Measurements from ENCODE around the gene DNAJB6.

The DNAJB6 gene

DNA sequence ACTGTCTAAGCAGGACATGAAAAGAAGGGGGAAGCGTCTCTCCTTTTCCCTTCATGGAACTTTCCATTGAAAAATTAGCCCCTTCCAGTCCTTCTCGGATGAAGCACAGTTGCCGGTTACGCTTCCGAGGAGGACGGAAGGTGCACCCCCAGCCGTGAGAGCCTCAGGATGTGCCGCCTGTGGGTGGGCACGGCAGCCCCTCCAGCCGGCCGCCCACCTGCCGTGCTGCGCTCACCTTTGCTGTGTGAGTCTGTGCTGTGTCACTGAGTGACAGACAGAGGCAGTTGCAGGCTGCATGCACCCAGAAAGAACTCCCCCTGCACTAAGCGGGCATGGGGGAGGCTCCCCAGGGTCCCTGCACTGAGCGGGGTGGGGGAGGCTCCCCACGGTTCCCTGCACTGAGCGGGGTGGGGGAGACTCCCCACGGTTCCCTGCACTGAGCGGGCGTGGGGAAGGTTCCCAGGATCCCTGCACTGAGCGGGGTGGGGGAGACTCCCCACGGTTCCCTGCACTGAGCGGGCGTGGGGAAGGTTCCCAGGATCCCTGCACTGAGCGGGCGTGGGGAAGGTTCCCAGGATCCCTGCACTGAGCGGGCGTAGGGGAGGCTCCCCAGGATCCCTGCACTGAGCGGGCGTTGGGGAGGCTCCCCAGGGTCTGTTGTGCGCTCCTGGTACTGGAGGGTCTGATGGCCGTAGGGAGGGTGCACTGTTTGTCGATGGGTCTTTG is 74.2 kb downstream of the DNAJB6 start:
- no peak for DNase-seq

DNA sequence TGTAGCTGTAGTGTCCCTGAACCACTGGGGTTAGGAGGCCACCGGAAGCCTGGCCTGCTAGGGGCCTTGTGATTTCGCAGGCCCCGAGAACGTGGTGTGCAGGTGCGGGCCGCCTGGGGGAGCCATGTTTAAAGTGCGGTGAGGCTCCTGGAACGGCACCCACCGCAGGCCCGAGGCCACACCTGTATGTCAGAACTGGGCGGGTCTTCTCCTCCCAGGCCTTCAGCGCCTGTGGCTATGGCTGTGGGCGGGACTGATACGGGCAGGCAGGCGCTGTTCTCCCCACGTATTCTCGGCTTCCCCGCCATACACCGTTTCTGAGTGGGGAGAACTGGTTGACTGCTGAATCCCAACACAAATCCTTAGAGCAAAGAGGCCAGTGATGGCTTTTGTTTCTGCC is 74.8 kb downstream of the DNAJB6 start:
- no peak for DNase-seq

DNA sequence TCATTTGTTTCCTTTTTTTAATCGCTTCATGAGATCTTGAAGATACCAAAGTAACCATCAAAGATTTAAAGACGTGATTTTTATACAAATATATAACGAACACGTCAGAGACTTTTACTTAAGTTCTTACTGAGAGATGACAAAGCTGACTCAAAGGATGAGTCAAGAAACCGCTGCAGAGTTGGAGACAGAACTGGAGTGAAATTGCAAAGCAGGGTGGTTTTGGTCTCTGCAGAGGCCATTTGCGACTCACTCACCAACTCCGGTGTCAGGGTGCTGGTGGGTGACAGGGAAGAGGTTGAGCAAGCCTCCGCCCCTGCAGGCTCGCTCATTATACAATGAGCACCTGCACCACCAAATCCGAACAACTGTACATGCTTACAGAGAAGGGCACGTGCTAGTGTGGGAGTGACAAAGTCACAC is 75.2 kb downstream of the DNAJB6 start:
- DNase-seq, result no peak

DNA sequence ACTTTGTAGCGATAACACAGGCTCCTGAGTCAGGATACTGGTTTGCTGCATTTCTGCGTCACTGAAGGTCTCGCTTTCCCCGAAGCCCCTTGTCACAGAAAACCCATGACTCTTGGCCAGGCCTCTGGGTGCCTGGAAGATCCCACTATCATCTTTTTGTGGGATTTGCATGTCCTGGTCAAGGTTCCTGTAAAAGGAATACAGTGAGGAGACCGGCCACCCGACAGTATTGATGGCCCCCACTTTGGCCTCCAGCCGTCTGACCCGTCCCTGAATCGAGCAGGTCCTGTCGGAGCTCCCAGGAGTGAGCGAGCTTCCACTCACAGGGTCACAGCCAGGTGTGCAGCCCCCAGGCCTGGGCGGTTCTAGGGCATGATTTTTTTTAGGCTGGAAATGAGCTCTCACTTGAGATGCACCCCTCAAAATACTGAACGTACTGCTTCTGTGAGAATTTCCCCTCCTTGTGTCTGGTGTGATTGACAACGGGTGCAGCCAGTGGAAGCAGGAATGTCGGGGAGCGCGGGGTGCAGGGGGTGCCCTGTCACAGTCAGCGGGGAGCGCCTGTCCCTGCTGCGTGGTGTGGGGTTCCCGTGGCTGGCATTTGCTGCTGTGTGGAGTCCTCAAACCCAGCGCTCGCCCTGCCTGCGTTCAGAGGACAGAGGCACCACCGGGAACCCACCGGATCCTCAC is 75.8 kb downstream of the DNAJB6 start:
- no peak for DNase-seq

DNA sequence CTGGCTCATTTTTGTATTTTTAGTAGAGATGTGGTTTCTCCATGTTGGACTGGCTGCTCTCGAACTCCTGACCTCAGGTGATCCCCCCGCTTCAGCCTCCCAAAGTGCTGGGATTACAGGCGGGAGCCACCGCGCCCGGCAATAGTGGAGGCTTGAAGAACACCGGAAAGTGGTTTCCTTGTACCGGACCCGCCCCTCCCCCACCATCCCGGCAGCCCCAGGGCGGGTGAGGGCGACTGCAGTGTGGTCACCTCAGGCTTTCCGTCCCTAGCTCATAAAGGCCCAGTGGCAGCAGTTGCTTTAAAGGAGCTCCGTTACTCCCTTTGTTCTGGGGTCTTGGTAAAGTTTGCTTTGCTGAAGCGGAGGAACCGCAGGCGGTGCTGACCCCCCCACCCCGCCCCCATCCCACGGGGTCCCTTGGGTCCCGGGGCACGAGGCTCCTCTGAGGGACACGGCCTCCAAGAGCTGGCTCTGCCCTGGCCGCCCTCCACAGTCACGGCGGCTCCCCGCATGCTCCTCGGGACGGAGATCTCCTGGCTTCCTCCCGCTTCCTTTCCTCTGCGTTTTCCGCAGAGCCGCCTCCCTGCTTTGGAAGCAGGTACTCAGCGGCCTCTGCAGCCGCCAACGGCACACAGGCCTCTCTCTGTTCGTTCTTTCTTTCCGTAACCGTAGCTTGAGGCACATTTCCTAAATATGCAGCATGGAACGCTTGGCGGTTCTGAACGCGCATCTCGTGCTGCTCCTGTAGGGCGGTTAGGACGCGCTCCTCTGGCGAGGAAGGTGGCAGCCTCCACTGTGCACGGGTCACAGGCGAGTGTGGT is 77.3 kb downstream of the DNAJB6 start:
- DNase-seq, result no peak

DNA sequence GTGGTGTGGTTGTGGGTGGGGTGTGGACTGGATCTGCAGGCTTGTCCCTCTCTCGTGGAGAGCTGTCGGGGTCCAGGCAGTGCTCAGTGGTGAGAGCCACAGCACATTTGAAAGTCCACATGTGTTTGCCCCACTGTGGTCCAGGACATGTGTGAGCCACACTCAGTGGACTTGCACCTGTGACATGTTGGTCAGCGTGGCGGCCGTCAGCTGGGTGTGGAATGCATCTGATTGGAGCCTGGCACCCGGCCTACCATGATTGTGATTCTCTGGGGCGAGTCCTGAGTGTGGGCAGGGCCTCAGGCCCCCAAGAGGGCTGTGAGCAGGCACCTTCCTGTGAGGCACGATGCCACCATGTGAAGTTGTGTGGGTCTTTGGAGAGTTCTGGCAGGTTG is 77.9 kb downstream of the DNAJB6 start:
- no peak for DNase-seq

DNA sequence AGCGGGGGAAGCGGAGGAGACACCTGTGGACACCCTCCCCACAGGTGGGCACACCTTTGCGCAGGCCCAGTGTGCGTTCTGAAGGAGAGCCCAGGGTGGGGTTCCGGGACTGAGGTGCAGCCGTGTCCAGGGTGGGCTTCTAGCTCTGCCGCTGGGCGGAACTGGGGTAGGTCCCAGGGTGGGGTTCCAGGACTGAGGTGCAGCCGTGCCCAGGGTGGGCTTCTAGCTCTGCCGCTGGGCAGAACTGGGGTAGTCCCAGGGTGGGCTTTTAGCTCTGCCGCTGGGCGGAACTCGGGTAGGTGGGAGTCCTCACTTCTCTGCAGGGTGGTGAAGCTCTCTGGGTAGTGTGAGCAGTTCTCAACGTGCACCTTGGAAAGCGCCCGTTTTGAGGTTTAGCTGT is 78.7 kb downstream of the DNAJB6 start:
- no peak for DNase-seq

DNA sequence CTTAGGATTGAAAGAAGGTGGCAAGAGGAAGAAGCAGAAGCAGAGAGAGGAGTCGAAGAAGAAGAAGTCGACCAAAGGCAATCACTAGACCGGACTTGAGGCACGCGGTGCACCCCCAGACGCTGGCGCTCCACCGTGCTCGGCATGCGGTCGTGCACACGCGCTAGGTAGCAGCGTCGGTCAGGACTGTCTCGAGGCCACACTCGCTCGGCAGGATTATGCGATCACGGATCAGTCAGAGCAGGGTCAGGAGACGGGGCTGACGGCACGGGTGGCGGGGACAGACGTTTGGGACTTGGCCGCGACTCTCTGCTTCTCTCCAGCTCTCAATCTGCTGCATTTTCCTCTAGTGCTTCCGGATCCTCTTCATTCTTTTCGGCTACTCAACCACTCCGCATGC is 79.2 kb downstream of the DNAJB6 start:
- no peak for DNase-seq

DNA sequence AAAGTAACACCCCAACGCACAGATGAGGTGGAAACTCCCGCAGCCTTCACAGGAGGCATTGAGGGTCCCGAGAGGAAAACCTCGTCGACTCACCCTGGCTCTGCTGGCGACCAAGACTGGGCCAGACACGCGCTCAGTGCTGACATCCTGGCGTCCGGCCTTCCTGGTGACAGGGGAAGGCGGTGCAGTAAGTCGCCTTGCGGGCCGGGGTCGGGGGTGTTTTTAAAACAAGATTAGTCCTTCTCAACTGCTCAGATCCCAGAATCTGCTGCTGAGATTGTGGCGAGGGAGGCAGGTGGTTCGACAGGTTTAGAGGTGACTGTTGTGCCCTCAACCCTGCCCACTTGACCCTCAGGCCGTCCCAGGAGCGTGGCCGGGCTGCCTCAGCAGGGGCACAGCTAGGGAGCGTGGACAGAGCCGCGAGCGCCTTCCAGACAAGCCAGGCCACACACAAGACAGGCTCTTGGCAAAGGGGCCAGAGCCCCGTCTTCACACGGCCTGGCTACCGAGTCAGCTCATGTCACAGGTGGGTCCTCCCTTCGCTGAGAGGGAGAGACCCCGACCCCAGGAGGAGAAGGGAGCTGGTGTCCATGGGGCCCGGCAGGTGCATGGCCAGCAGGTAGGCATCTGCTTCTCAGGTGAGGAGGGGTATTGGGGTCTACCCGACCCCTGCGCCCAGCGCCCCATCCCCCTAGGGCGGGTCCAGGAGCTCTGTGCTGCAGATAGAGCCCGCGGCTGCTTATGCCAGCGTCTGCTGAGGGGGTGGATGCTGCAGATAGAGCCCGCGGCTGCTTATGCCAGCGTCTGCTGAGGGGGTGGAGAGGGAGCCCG is 81.6 kb downstream of the DNAJB6 start:
- no peak for DNase-seq

DNA sequence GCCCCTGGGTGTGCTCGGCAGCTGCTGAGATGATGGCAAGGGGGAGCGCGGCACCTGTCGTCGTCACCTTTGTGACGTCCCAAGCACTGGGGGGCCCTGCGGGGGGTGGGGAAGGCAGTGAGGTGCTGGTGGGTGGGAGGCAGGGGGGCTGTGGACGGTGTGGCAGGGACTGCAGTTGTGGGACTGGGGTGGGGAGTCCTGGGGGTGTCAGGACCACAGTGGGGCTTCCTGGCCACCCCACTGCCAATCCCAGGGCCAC is 82.2 kb downstream of the DNAJB6 start:
- DNase-seq, result no peak

DNA sequence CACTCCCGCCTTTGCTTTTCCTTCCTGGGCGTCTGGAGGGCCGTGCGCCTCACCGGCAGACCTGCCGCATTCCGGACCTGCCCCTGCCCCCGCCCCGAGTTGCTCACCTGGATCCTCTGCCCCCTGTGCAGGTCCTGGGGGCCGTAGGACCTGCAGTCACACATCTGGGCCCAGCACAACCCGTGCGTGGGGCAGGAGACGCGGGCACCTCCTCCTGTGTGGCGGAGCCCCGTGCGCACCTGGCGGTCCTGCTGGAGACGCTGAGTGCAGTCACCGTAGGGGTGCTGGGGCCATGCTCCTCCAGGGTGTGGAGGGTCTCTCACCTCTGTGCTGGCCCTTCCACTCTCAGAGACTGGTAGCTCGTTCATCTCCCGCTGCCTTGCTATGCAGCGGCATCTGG is 85.5 kb downstream of the DNAJB6 start:
- DNase-seq, result no peak

DNA sequence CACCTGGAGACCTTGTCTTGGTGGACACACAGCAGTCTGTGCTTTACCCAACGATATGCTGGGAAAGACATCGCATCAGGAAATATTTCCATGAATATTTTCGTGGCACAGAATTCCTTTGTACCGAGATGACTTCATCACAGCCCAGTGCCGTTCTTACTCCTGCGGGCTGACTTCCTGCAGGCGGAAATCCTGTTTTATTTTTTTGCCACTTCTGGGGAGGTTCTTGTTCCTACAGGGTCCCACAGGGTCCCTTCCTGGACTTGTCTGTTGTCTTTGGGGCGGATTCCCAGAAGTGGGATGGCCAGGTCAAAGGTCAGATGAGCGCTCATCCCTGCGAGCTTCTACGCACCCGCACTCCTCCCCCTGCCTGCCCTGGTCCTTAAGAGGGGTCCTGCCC is 86.5 kb downstream of the DNAJB6 start:
- DNase-seq, result no peak

DNA sequence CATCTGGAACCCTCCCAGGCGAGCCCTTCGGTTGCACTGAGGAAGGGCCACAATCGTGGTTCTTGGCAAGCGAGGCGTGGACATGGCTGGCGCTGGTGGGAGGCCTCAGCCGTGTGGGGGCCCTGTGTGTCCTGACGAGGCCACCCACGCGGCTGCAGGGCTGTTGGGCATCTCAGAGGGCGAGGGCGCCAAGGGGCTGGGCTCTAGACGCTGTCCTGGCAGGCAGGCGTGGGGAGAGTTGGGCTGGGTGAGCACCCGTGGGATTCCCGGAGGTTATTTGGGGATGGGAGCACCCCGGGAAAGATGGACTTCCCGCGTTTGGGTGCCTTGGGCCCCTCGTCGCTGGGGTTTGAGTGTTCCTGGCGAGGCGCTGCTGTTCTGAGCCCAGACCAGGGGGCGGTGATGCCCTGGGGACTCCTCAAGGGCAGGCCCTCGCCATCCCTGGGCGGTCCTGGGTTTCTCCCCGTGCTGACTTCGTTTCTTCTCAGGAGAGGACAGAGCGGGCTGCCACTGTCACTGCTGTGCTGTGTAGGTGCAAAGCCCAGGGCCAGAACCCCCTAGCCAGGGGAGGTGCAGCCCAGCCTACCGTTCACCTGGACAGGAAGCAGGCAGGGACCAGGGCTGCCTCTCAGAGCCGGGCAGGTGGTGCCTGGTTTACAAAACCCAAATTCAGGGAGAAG is 87.2 kb downstream of the DNAJB6 start:
- no peak for DNase-seq

DNA sequence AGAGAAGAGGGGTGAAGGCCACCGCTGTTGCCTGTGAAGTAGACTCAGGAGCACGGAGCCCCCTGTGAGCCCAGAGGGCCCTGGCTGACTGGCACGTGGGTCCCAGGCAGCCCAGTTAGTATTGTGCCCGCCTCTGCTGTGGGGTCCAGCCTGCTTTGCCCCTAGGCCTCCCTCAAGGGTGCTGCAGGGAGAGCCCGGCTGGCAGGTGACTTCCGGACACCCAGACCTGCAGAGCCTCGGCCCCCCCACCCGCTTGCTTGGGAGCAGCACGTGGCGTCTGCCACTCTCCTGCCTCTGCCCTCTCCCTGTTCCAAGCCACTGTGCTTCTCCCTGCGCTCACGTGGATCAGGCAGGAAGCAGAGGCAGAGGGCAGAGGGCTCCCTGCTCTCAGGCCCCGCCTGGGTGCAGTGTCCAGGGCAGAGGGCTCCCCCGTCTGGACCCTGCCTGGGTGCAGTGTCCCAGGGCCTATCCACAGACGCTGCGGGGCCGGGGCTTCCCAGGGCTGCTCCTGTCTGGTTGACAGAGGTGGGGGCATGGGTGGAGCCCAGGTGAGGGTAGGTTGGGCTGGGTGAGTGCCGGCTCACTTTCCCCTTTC is 88.4 kb downstream of the DNAJB6 start:
- no peak for DNase-seq

DNA sequence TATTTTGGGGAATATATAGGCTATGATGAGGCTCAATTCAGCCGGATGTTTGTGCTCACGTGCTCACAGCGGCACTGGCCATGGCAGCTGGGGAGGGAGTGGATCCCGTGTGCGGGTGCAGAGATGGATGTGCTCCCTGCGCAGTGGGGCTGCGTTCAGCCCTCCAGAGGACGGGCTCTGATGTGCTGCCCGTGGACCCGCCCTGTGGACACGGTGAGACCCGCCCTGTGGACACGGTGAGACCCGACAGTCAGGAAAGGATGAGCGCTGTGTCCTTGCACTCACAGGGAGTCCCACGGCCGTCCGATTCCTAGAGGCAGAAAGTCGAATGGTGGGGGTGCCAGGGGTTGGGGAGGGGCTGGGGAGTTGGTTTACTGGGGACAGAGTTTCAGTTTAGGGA is 89.0 kb downstream of the DNAJB6 start:
- no peak for DNase-seq

DNA sequence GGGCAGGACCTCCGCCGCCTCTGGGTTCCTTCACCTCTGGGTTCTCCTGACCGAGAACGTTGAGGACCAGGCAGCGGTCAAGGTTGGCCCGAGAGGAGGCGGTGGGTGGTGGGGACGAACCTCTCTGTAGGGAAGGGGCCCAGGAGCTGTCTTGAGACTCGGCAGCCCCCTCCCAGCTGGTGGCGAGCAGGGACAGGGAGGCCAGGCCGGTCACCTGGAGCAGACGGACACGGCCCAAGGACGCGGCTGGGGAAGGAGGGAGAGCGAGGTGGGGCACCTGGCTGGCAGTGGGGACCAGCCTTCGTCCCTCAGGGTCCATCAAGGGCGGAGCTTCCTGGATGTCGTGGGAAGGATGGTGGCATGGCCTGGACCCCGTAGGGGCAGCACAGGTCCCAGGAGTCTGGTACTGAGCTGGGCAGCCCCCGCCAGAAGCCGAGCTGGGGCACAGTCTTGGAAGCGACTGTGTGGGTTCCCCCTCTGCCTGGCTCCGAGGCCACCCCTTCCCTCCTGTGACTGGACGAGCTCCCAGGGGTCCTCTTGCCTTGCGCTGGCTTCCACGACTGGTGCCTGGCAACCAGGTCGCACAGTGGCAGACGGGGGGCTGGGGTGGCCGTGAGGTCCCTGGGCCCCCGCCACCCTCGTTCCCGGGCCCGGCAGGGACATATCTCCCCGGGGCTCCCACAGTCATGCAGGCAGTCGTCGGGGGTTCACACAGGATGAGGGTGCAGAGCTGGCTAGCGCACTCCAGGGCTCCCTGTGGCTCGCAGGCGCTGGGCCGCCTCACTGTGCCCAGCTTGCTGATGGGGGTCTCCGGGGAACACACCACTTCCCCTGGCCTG is 89.9 kb downstream of the DNAJB6 start:
- DNase-seq, result no peak

DNA sequence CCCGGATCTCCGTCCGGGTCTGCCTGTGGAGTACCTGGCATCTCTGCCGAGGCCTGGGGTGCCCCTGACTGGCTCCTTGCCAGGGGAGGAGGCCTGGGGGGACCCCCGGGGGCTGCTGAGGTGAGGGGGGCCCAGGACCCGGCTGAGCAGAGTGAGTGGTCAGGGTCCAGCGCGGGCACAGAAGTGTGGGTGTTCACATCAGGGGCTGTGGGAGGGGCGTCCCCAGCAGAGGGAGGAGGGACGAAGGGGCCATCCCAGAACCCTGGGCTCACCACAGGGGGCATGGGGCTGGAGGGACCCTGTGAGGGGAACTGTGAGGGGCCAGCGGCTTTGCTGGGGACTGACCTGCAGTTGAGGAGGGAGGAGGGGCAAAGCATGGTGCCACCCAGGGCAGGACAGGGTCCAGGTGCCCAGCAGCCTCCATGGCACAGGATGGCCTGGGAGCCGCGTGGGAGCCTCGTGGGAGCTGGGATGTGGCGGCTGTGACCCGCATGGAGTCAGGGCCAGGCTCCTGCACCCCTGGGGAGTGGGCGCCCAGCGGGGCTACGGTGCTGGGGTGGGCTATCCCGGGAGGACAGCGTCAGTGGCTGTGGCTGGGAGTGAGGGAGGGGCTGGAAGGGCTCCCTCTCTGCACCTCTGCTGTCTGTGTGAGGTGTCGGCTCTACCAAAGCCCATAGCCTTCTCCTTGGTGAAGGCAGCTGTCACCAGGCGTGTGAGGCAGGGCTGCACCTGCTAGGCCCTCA is 91.2 kb downstream of the DNAJB6 start:
- DNase-seq, result no peak

DNA sequence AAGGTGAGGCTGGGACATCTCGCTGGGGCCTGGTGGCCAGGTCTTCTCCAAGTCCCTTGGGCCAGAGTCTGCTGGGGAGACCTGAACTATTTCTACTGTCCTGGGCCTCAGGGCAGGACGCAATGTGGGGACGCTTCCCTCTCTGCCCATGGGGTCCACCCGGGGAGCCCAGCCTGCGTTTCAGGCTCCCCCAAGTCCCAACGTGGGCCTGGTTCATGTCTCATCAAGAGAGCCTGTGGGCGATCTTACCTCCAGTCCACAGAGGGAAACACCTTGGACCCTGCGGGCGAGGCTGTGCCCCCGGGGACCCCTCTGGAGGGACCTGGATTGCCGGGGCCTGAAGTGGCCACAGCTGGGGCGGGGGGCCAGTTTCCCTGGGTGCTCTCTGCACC is 91.7 kb downstream of the DNAJB6 start:
- DNase-seq, result no peak

DNA sequence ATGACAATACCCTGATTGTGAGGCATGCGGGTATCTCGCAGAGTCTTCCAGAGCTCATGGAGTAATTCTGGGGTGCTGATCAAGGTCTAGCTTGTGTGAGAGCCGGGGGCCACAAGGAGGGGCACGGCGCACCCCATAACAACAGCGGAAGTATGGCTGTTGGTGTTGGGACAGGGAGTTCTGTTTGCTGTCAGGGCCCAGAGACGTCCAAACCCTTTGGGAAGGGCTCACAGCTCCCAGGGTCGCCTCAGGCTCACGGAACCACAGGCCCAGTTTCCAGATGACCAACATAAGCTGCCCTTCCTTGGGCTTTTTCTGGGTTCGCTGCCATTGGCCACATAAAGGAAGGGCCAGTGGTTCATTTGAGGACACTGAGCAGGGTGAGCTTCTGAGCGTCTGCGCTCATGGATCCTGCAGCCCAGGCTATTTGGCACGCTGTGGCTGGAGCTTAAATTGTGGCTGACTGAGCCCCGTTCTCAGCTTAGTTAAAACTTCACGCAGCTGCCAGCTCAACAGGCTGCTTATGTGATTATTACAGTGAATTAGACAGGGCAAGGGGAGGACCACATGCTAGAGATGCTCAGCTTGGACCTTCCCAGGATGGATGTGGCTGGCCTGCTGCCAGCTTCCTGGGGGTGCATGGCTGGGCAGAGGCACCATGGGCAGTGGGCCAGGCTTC is 92.3 kb downstream of the DNAJB6 start:
- no peak for DNase-seq

DNA sequence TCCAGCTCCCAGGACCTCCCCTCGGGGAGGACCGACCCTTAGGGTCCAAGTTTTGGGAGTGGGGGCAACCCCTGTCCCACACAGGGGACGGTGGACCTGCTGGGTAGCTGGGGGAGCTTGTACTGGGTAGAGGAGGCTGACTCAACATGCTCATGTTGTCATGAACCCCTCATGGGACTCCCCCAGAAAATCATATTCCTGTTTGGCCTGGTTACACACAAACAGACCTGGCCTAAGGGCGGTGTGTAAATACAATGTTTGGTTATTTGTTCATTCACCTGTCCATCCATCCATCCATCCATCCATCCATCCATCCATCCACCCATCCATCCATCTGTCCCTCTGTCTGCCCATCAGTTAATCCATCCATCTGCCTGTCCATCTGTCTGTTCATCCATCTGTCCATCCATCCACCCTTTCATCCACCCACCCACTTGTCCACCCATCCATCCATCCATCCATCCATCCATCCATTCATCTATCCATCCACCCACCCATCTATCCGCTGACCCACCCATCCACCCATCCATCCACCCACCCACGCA is 92.9 kb downstream of the DNAJB6 start:
- DNase-seq, result no peak

Data from NCI-H1930 (cell line).